ENCODE results near the gene COL23A1. TPM values are rescaled to one million over a fixed set of nuclear protein-coding genes. Genes with fewer than 3 reads are reported as not detected.

Gene COL23A1
- total RNA-seq, 1 experiment from 2014 or later: 1.2 TPM

- in situ Hi-C loops (cut with HindIII; ENCODE audit: low pct_unique_long_range_greater_than_20kb, low sequenced_read_pairs): no loop called here
- no peak for DNase-seq (ENCODE audit: low read depth)
Measured at GRCh38 chr5:178540526-178540925, 49.7 kb downstream of the COL23A1 start.

GRCh38 chr5:178538741-178539229 lies 51.4 kb downstream of the COL23A1 start:
- no peak for DNase-seq (ENCODE audit: low read depth)
- in situ Hi-C loops (cut with HindIII; ENCODE audit: low pct_unique_long_range_greater_than_20kb, low sequenced_read_pairs): no loop called here

- DNase-seq (ENCODE audit: low read depth): no peak
- in situ Hi-C loops (cut with HindIII; ENCODE audit: low pct_unique_long_range_greater_than_20kb, low sequenced_read_pairs): no loop called here
Measured at GRCh38 chr5:178537467-178538371, 52.5 kb downstream of the COL23A1 start.

GRCh38 chr5:178536541-178537466 lies 53.4 kb downstream of the COL23A1 start:
- DNase-seq (ENCODE audit: low read depth): no peak
- in situ Hi-C loops (cut with HindIII; ENCODE audit: low pct_unique_long_range_greater_than_20kb, low sequenced_read_pairs): no loop called here

- in situ Hi-C loops (cut with HindIII; ENCODE audit: low pct_unique_long_range_greater_than_20kb, low sequenced_read_pairs): no loop called here
- DNase-seq (ENCODE audit: low read depth): no peak
Measured at GRCh38 chr5:178535299-178536175, 54.7 kb downstream of the COL23A1 start.

GRCh38 chr5:178533136-178533535 lies 57.1 kb downstream of the COL23A1 start:
- no peak for DNase-seq (ENCODE audit: low read depth)
- in situ Hi-C loops (cut with HindIII; ENCODE audit: low pct_unique_long_range_greater_than_20kb, low sequenced_read_pairs): no loop called here

- in situ Hi-C loops (cut with HindIII; ENCODE audit: low pct_unique_long_range_greater_than_20kb, low sequenced_read_pairs): no loop called here
- no peak for DNase-seq (ENCODE audit: low read depth)
Measured at GRCh38 chr5:178532666-178533065, 57.5 kb downstream of the COL23A1 start.

GRCh38 chr5:178532236-178532635 lies 58.0 kb downstream of the COL23A1 start:
- in situ Hi-C loops (cut with HindIII; ENCODE audit: low pct_unique_long_range_greater_than_20kb, low sequenced_read_pairs): no loop called here

GRCh38 chr5:178531786-178532185 lies 58.4 kb downstream of the COL23A1 start:
- in situ Hi-C loops (cut with HindIII; ENCODE audit: low pct_unique_long_range_greater_than_20kb, low sequenced_read_pairs): no loop called here
- DNase-seq (ENCODE audit: low read depth): no peak

More at GRCh38 chr5:178532236-178532635, 58.0 kb downstream of the COL23A1 start:
- DNase-seq (ENCODE audit: low read depth): no peak

GRCh38 chr5:178530526-178530925 lies 59.7 kb downstream of the COL23A1 start:
- in situ Hi-C loops (cut with HindIII; ENCODE audit: low pct_unique_long_range_greater_than_20kb, low sequenced_read_pairs): no loop called here
- DNase-seq (ENCODE audit: low read depth): no peak

GRCh38 chr5:178529080-178529479 lies 61.1 kb downstream of the COL23A1 start:
- in situ Hi-C loops (cut with HindIII; ENCODE audit: low pct_unique_long_range_greater_than_20kb, low sequenced_read_pairs): no loop called here
- no peak for DNase-seq (ENCODE audit: low read depth)

GRCh38 chr5:178527458-178528307 lies 62.5 kb downstream of the COL23A1 start:
- in situ Hi-C loops (cut with HindIII; ENCODE audit: low pct_unique_long_range_greater_than_20kb, low sequenced_read_pairs): no loop called here
- DNase-seq (ENCODE audit: low read depth): no peak

- in situ Hi-C loops (cut with HindIII; ENCODE audit: low pct_unique_long_range_greater_than_20kb, low sequenced_read_pairs): no loop called here
- DNase-seq (ENCODE audit: low read depth): no peak
Measured at GRCh38 chr5:178526773-178527457, 63.3 kb downstream of the COL23A1 start.

GRCh38 chr5:178525906-178526732 lies 64.1 kb downstream of the COL23A1 start:
- no peak for DNase-seq (ENCODE audit: low read depth)
- in situ Hi-C loops (cut with HindIII; ENCODE audit: low pct_unique_long_range_greater_than_20kb, low sequenced_read_pairs): no loop called here

- in situ Hi-C loops (cut with HindIII; ENCODE audit: low pct_unique_long_range_greater_than_20kb, low sequenced_read_pairs): no loop called here
- DNase-seq (ENCODE audit: low read depth): no peak
Measured at GRCh38 chr5:178524093-178524882, 65.9 kb downstream of the COL23A1 start.
